Stomach (tissue), 19 donors: ENCODE results near the gene COL9A2. TPM values are rescaled to one million over a fixed set of nuclear protein-coding genes. Genes with fewer than 3 reads are reported as not detected.

ENCODE experiments used
- DNase-seq, 2 donors: peaks; one replicate each; pipeline versions ENCODE4 v3.0.0 to v3.0.0-alpha.2; 2013 to 2019
- H3K27ac ChIP-seq, 5 donors: fragments of 200-600 bp in 4 of 5; sonication (generic) in 4 of 5; one replicate each; pipeline ENCODE4 v1.5.1; 2013 to 2019; ENCODE audit warnings: mild to moderate bottlenecking in 1 of 5, moderate library complexity in 1 of 5
- H3K27me3 ChIP-seq, 3 donors: fragments of 200-600 bp; sonication (generic); one replicate each; pipeline ENCODE4 v1.5.1; 2017 to 2019; ENCODE audit warnings: mixed run types in 1 of 3
- H3K36me3 ChIP-seq, 4 donors: fragments of 200-600 bp; sonication (generic); 1 replicate in 3 of 4; 2 replicates in 1 of 4; pipeline ENCODE4 v1.5.1; 2016 to 2019
- H3K4me1 ChIP-seq, 4 donors: fragments of 200-600 bp; sonication (generic); one replicate each; pipeline ENCODE4 v1.5.1; 2016 to 2019
- H3K4me3 ChIP-seq, 4 donors: fragments of 200-600 bp; sonication (generic) in 3 of 4; one replicate each; pipeline ENCODE4 v1.5.1; 2016 to 2019; ENCODE audit warnings: mild to moderate bottlenecking in 1 of 4
- H3K9me3 ChIP-seq, 4 donors: fragments of 200-600 bp; sonication (generic); one replicate each; pipeline ENCODE4 v1.5.1; 2016 to 2019
- CTCF ChIP-seq, 7 experiments: fragments of 450-650 bp in 4 of 7; fragments of 200-600 bp in 3 of 7; sonication (generic) in 3 of 7; IDR thresholded peaks; one replicate each; pipeline ENCODE4 v1.5.1; 2016 to 2019; ENCODE audit warnings: antibody characterized with exemption in 7 of 7, control low read depth in 2 of 7, mild to moderate bottlenecking in 1 of 7
- EP300 ChIP-seq: sonication (generic); formaldehyde crosslinking; IDR thresholded peaks from one replicate; pipeline ENCODE4 v1.6.1; 2017; ENCODE audit warnings: antibody characterized with exemption
- POLR2A ChIP-seq, 4 donors: fragments of 450-650 bp; IDR thresholded peaks; one replicate each; pipeline ENCODE4 v1.6.1; 2016; ENCODE audit warnings: antibody characterized with exemption in 4 of 4, control low read depth in 2 of 4, mild to moderate bottlenecking in 1 of 4, moderate library complexity in 1 of 4
- POLR2AphosphoS5 ChIP-seq, 3 donors: sonication (generic); formaldehyde crosslinking; IDR thresholded peaks; one replicate each; pipeline ENCODE4 v1.6.1; 2016; ENCODE audit warnings: antibody characterized with exemption in 3 of 3
- WGBS, 5 donors: extraction: QIAGEN DNeasy Blood & Tissue Kit in 3 of 5; methylation state at CpG; one replicate each; pipeline versions ENCODE4 v1.1.5 to v1.1.7; 2013 to 2018; 5-methylcytosine and 5-hydroxymethylcytosine counted together
- intact Hi-C: fragments of 100-400 bp; cut with DNase I; formaldehyde crosslinking; loops from one replicate; pipeline ENCODE4 v1.15.1; 2023; ENCODE audit warnings: low total_unique reads
- long read RNA-seq, 10 donors: transcript quantifications; one replicate each; lab custom pipeline, GENCODE V29; 2026
- polyA plus RNA-seq, 3 donors: library from polyadenylated mRNA; stranded (reverse); fragments of 200-250 nt; gene quantifications; one replicate each; pipeline ENCODE4 v1.2.3, GENCODE V29; 2013
- total RNA-seq, 5 donors: library from RNA; depleted of rRNA; stranded (reverse); fragments of >200 nt; gene quantifications; one replicate each; pipeline versions ENCODE4 v1.1.0 to v1.2.3, GENCODE V29; 2014 to 2016
- donor health status: healthy with polysubstance abuse.
- donor health status: Bipolar disorder and iron deficiency.
- donor health status: healthy.

COL9A2 gene
- total RNA-seq (10 to 100 TPM in 4 of 5 donors, 1 to 10 TPM in 1; 7.2 to 79.0 (median 30.3) TPM), polyA plus RNA-seq (10 to 100 TPM in 1 of 3 donors, 1 to 10 TPM in 2; 5.7 to 19.1 (median 7.5) TPM)
- long read RNA-seq, donor 1: 0 reads
- long read RNA-seq, donor 2, partial matches to known transcripts: 0 of 2 reads
- long read RNA-seq, donor 2, other reads (novel, unspliced or antisense): 0 of 2 reads
- long read RNA-seq, donor 3: 0 reads
- long read RNA-seq, donor 4: 0 reads
- long read RNA-seq, donor 5, partial matches to known transcripts: 0 of 2 reads
- long read RNA-seq, donor 5, other reads (novel, unspliced or antisense): 0 of 2 reads
- long read RNA-seq, donor 6: 0 reads
- long read RNA-seq, donor 7: 0 reads
- long read RNA-seq, donor 8: 0 reads
- long read RNA-seq, donor 9: 0 reads
- long read RNA-seq, donor 10: 0 reads

GRCh38 chr1:40316595-40317393 lies at the start of gene COL9A2:
Gene COL9A2 (minus strand): TSS chr1:40317286. CDS start chr1:40317197, 89 bp downstream.
- TF ChIP-seq POLR2A (IDR thresholded peaks at IDR 0.05) (no peak), CTCF (IDR thresholded peaks at IDR 0.05) (peak in 2 of 7 experiments; percentile 5 to 12), EP300 (no peak)
- intact Hi-C loops: no loop called here
- H3K27ac ChIP-seq: peak within 1 kb of the TSS in 1 of 5 donors; percentile 24
- DNase-seq: peak; percentile 54 to 88
- H3K9me3 ChIP-seq: no peaks in the 10 kb centered on the region
- peak within 1 kb of the TSS; percentile 43 to 71 (median 52) for H3K4me3 ChIP-seq
- peaks cover 4 to 51% (median 16%) of the 10 kb centered on the region in 3 donors for H3K27me3 ChIP-seq
- whole genome bisulfite sequencing, 5 donors: 0 to 2% (median 1%) methylated on average over 1 to 84 of the region's 84 CpGs
- H3K4me1 ChIP-seq: peaks cover 24 to 45% (median 34%) of the 10 kb centered on the region in 4 donors
- H3K36me3 ChIP-seq: no peaks in the 10 kb centered on the region

- Histone ChIP-seq H3K9me3 (peaks cover 0 to 6% (median 0%) of the 10 kb centered on the region in 4 donors), H3K4me3 (no peak overlapping the region), H3K27me3 (peaks cover 0 to 8% (median 0%) of the 10 kb centered on the region in 3 donors), H3K36me3 (no peaks in the 10 kb centered on the region), H3K4me1 (no peaks in the 10 kb centered on the region), H3K27ac (no peak overlapping the region)
- intact Hi-C loops: no loop called here
- WGBS, 5 donors: 35 to 44% (median 41%) methylated on average over 2 of the region's 2 CpGs
- no peak for DNase-seq
- no peak for TF ChIP-seq POLR2AphosphoS5 (IDR thresholded peaks at IDR 0.05)
- TF ChIP-seq POLR2A (IDR thresholded peaks at IDR 0.05): no peak
- TF ChIP-seq CTCF (IDR thresholded peaks at IDR 0.05): no peak
- no peak for TF ChIP-seq EP300
Measured at GRCh38 chr1:40363721-40364120, 46.6 kb upstream of the COL9A2 start.

- no peaks in the 10 kb centered on the region for H3K36me3 ChIP-seq
- peaks cover 0 to 8% (median 0%) of the 10 kb centered on the region in 3 donors for H3K27me3 ChIP-seq
- peak in 1 of 2 donors; percentile 50 for DNase-seq
- WGBS, 5 donors: 67 to 88% (median 75%) methylated on average over 2 of the region's 2 CpGs
- intact Hi-C loops: no loop called here
- no peaks in the 10 kb centered on the region for H3K4me1 ChIP-seq
- no peak overlapping the region for H3K4me3 ChIP-seq
- H3K9me3 ChIP-seq: peaks cover 0 to 15% (median 2%) of the 10 kb centered on the region in 4 donors
- TF ChIP-seq CTCF (IDR thresholded peaks at IDR 0.05) (no peak), POLR2A (IDR thresholded peaks at IDR 0.05) (no peak), POLR2AphosphoS5 (IDR thresholded peaks at IDR 0.05) (no peak), EP300 (no peak)
- H3K27ac ChIP-seq: no peak overlapping the region
Measured at GRCh38 chr1:40362699-40363098, 45.6 kb upstream of the COL9A2 start.

- Histone ChIP-seq H3K27me3 (peaks cover 0 to 8% (median 0%) of the 10 kb centered on the region in 3 donors), H3K4me3 (no peak overlapping the region), H3K4me1 (no peaks in the 10 kb centered on the region), H3K36me3 (no peaks in the 10 kb centered on the region), H3K9me3 (peaks cover 0 to 20% (median 4%) of the 10 kb centered on the region in 4 donors), H3K27ac (no peak overlapping the region)
- no peak for TF ChIP-seq EP300
- no peak for TF ChIP-seq POLR2AphosphoS5 (IDR thresholded peaks at IDR 0.05)
- TF ChIP-seq CTCF (IDR thresholded peaks at IDR 0.05): no peak
- no peak for TF ChIP-seq POLR2A (IDR thresholded peaks at IDR 0.05)
- WGBS, 5 donors: 74 to 89% (median 84%) methylated on average over 2 of the region's 2 CpGs
- DNase-seq: no peak
- intact Hi-C loops: no loop called here
Measured at GRCh38 chr1:40362199-40362598, 45.1 kb upstream of the COL9A2 start.
